HK-2 (cell line): ENCODE measurements around the gene FICD.

Experiments
- DNase-seq: peaks from one replicate; pipeline ENCODE4 v3.0.0-alpha.2; 2018; ENCODE audit not compliant: unreplicated experiment

The FICD gene

DNA sequence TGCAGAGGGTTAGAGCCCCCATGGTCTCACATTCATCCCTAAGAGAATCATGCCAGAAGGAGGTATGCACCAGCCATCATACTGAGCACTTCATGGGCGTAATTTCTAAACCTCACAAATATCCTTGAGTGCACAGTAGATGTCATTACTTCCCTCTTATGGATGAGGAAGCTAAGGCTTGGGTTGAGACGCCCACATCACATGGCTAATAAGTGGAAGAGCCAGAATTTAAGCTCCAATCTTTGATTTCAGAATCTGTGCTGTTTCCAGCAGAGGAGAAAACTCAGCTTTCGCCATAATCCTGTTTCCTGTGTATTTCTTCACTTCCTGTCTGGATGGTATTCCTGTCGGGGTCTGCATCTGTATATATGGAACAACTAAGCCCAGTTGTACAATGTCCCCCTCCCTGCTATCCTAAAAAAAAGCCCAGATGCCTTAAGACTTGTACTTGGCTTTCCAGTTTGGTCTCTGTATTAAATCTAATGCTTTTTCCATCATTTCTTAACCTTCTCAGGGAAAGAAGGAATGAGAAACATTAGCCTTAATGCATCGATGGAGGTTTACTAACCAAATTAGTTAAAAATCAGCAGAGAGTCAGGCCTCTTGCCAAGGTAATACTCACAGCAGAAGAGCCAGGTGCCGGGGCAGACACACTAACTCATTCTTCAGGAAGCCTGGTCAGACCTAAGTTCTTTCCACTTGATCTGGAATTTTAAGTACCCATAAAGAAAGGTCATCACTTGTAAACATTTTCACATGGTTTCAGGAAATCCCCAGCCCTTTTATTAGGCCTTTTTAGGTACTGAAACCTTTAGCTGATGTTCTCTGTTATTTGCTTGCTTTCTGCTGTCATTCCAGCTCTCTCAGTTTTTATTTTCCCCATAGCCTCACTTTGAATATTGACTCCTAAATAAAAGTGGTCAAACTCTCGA is 52.6 kb downstream of the FICD start:
- DNase-seq: peak; percentile 49

DNA sequence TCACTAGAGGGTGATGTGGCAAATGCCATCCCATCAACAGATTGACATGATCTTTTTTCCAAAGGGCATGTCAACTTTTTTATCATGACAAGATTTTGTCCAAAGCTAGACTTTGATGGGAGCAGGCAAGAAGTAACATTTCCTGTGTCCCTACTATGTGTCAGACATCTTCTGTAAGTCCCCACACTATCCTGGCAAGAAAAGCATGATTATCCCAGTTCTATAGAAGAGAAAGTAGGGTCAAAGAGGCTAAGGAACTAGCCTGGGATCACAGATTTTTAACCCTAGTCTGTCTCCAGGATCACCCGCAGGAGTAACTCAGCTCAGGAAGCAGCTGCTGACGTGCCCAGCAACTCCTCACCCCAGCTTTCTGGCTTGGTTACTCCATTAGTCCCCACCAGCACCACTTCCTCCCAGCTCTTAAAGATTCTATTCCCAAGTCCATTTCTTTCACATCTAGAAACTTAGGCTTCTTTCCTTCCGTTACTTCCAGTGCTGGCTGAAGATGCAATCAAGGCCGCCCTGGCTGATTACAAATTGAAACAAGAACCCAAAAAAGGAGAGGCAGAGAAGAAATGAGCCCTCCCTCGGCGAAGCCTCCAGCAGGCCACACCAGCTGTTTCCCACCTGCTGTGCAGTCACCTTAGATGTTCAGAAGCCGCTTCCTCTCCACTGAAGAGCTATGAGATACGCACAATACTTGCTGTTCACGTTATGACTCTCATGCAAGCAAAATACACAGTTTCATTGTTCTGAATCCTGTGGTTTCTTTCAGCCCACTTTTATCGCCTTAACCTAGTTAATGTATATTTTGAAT is 53.5 kb downstream of the FICD start:
- DNase-seq: no peak
